ENCODE results near the gene KRTAP12-3. TPM values are rescaled to one million over a fixed set of nuclear protein-coding genes. Genes with fewer than 3 reads are reported as not detected.

KRTAP12-3 gene
- total RNA-seq, 1 experiment from 2014 or later, result not detected

DNA sequence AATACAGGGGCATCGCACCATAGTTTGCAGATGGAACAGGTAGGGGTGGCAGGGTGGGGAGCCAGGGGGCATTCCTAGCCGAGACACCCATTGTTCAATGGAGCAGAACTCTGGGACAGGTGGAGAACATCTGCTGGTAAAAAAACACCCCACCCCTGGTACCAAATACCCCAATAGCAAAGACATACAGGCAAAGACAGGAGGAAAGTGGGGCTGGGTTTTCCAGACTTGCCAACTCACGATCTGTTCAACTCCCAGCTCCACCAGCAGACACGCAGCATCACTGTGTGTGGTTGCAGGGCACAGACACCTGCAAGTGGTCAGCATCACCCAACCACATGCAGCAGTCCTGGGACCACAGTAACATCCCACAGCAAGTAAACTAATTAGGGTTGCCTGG, 46.2 kb upstream of the KRTAP12-3 start:
- H3K4me3 ChIP-seq, result no peak overlapping the region
- no peaks in the 10 kb centered on the region for H3K79me2 ChIP-seq (ENCODE audit: low read depth)
- H3K27me3 ChIP-seq (ENCODE audit: insufficient read depth, low read depth), result peaks cover 46% of the 10 kb centered on the region
- no peaks in the 10 kb centered on the region for H3F3A ChIP-seq (ENCODE audit: insufficient read depth, low read depth)
- H3K9me2 ChIP-seq (ENCODE audit: insufficient read depth), result no peaks in the 10 kb centered on the region
- no peaks in the 10 kb centered on the region for H3K9me3 ChIP-seq (ENCODE audit: insufficient read depth, low read depth)
- H3K4me2 ChIP-seq, result no peak overlapping the region
- no peak for DNase-seq
- CTCF ChIA-PET, result no interaction called here
- H3K27ac ChIP-seq, result no peak overlapping the region
- intact Hi-C loops (cut with micrococcal nuclease; ENCODE audit: unreplicated experiment), result no loop called here
- H2AFZ ChIP-seq, result no peak overlapping the region
- TF ChIP-seq EZH2 (IDR thresholded peaks at IDR 0.05; ENCODE audit: low read depth), result no peak
- TF ChIP-seq, protein P1, sequence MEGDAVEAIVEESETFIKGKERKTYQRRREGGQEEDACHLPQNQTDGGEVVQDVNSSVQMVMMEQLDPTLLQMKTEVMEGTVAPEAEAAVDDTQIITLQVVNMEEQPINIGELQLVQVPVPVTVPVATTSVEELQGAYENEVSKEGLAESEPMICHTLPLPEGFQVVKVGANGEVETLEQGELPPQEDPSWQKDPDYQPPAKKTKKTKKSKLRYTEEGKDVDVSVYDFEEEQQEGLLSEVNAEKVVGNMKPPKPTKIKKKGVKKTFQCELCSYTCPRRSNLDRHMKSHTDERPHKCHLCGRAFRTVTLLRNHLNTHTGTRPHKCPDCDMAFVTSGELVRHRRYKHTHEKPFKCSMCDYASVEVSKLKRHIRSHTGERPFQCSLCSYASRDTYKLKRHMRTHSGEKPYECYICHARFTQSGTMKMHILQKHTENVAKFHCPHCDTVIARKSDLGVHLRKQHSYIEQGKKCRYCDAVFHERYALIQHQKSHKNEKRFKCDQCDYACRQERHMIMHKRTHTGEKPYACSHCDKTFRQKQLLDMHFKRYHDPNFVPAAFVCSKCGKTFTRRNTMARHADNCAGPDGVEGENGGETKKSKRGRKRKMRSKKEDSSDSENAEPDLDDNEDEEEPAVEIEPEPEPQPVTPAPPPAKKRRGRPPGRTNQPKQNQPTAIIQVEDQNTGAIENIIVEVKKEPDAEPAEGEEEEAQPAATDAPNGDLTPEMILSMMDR (conservative IDR thresholded peaks at IDR 0.05), result no peak
- POLR2A ChIA-PET (ENCODE audit: unreplicated experiment), result no interaction called here
- H4K20me1 ChIP-seq (ENCODE audit: insufficient read depth), result no peaks in the 10 kb centered on the region
- H3K4me1 ChIP-seq (replicated peaks; ENCODE audit: insufficient read depth), result no peaks in the 10 kb centered on the region
- no TSS peak for BruUV-seq (replicated peaks)
- no peaks in the 10 kb centered on the region for H3K36me3 ChIP-seq (ENCODE audit: low read depth)

DNA sequence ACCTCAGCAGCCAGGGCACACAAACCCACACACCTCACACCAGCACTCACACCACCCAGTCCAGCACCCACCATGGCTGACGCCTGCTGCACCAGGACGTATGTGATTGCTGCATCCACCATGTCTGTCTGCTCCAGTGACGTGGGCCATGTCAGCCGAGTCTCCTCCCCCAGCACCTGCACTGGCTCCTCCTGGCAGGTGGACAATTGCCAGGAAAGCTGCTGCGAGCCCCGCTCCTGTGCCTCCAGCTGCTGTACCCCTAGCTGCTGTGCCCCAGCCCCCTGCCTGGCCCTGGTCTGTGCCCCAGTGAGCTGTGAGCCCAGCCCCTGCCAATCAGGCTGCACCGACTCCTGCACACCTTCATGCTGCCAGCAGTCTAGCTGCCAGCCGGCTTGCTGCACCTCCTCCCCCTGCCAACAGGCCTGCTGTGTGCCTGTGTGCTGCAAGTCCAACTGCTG, 45.7 kb upstream of the KRTAP12-3 start, which contains the start of gene KRTAP10-8:
Gene KRTAP10-8, plus strand, starts transcription at position 51 of the 458 bp plus-strand sequence. Its CDS starts 22 bp downstream, at position 73.
- ChIA-PET POLR2A (ENCODE audit: unreplicated experiment) (no interaction called here), CTCF (no interaction called here)
- no peak within 1 kb of the TSS for H3K4me2 ChIP-seq
- no TSS peak for BruUV-seq (replicated peaks)
- peaks cover 45% of the 10 kb centered on the region for H3K27me3 ChIP-seq (ENCODE audit: insufficient read depth, low read depth)
- no peak within 1 kb of the TSS for H3K4me3 ChIP-seq
- H4K20me1 ChIP-seq (ENCODE audit: insufficient read depth), result no peaks in the 10 kb centered on the region
- H3F3A ChIP-seq (ENCODE audit: insufficient read depth, low read depth), result no peaks in the 10 kb centered on the region
- no peaks in the 10 kb centered on the region for H3K9me3 ChIP-seq (ENCODE audit: insufficient read depth, low read depth)
- no peaks in the 10 kb centered on the region for H3K9me2 ChIP-seq (ENCODE audit: insufficient read depth)
- H3K27ac ChIP-seq, result no peak within 1 kb of the TSS
- H2AFZ ChIP-seq, result no peak within 1 kb of the TSS
- DNase-seq, result no peak
- H3K36me3 ChIP-seq (ENCODE audit: low read depth), result no peaks in the 10 kb centered on the region
- H3K79me2 ChIP-seq (ENCODE audit: low read depth), result no peaks in the 10 kb centered on the region
- no peaks in the 10 kb centered on the region for H3K4me1 ChIP-seq (replicated peaks; ENCODE audit: insufficient read depth)
- no peak for TF ChIP-seq EZH2 (IDR thresholded peaks at IDR 0.05; ENCODE audit: low read depth)
- TF ChIP-seq, protein P1 (conservative IDR thresholded peaks at IDR 0.05), result no peak
- intact Hi-C loops (cut with micrococcal nuclease; ENCODE audit: unreplicated experiment), result no loop called here

DNA sequence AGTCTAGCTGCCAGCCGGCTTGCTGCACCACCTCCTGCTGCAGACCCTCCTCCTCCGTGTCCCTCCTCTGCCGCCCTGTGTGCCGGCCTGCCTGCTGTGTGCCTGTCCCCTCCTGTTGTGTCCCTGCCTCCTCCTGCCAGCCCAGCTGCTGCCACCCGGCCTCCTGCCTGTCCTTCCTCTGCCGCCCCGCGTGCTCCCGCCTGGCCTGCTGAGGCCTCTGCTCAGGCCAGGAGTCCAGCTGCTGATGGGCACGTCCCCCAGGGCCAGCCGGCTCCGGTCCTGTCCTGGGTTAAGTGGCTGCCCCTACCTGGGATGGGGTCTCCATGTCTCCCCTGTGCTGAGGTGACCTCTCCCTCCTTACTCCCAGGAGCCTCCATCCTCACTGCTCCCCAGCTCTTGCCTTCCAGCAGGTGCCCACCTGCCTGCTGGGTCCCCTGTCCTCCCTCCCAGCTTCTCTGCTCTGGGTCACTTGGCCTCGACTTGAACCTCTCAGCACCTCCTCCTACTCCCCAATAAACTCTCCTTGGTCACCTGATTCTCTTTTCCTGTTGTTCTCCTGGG, 45.0 kb upstream of the KRTAP12-3 start:
- Histone ChIP-seq H3K27me3 (ENCODE audit: insufficient read depth, low read depth) (peaks cover 45% of the 10 kb centered on the region), H3K4me1 (replicated peaks; ENCODE audit: insufficient read depth) (no peaks in the 10 kb centered on the region), H3K79me2 (ENCODE audit: low read depth) (no peaks in the 10 kb centered on the region), H4K20me1 (ENCODE audit: insufficient read depth) (no peaks in the 10 kb centered on the region), H2AFZ (no peak overlapping the region), H3K4me2 (no peak overlapping the region), H3K27ac (no peak overlapping the region), H3K9me3 (ENCODE audit: insufficient read depth, low read depth) (no peaks in the 10 kb centered on the region), H3K9me2 (ENCODE audit: insufficient read depth) (no peaks in the 10 kb centered on the region), H3F3A (ENCODE audit: insufficient read depth, low read depth) (no peaks in the 10 kb centered on the region), H3K4me3 (no peak overlapping the region), H3K36me3 (ENCODE audit: low read depth) (no peaks in the 10 kb centered on the region)
- no peak for TF ChIP-seq EZH2 (IDR thresholded peaks at IDR 0.05; ENCODE audit: low read depth)
- TF ChIP-seq, protein P1 (conservative IDR thresholded peaks at IDR 0.05), result no peak
- ChIA-PET CTCF (no interaction called here), POLR2A (ENCODE audit: unreplicated experiment) (no interaction called here)
- BruUV-seq (replicated peaks), result no TSS peak
- intact Hi-C loops (cut with micrococcal nuclease; ENCODE audit: unreplicated experiment), result no loop called here
- DNase-seq, result no peak

Data from PC-9 (cell line).